CMK (cell line): ENCODE data around the gene P2RX6.

Source experiments
- DNase-seq: peaks from one replicate; pipeline ENCODE4 v3.0.0-alpha.2; 2010; ENCODE audit warnings: low read depth

The P2RX6 gene

DNA sequence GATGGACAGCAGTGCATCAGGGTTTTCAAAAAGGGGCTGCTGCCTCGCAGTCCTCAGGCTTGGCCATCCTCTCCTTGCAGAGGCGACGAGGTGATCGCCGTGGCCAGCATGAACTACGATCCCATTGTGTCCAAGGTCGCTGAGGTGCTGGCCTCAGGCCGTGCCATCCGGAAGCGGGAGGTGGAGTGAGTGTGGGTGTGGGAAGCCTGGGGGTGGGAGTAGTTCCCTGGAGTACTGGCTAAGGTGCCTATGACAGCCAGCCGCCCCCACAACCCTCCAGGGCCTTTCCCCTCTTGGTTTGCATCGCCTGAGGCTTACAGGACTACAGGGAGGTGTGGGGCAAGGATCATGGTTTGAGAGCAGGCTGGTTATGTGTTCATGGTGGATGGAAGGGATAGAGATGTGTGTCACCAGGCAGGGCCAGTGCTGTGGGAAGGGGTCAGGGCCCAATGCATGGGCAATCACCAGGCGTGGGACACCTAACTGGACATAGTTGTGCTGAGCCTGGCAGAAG lies 35.0 kb upstream of the P2RX6 start:
- DNase-seq: no peak

DNA sequence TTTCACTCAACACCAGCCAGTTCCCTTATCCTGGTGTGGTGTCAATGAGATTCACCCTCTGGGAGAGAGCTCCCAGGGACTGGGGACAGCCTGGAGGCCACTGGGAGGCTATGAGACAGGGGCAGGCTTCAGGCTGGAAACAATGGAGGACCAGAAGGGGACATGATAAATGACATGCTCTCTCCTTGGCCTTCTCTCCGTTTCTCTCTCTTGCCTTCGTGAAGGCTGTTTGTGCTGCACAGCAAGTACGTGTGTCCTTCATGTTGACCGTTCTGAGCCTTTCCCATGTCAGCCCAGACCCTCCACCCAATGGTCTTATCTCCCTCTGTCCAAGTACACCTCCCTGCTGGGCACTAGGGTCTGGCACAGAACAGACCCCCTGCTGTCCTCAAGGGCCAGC lies 34.4 kb upstream of the P2RX6 start:
- DNase-seq: no peak

GRCh38 chr22:20980938-20981722 lies 33.8 kb upstream of the P2RX6 start:
- DNase-seq: no peak

DNA sequence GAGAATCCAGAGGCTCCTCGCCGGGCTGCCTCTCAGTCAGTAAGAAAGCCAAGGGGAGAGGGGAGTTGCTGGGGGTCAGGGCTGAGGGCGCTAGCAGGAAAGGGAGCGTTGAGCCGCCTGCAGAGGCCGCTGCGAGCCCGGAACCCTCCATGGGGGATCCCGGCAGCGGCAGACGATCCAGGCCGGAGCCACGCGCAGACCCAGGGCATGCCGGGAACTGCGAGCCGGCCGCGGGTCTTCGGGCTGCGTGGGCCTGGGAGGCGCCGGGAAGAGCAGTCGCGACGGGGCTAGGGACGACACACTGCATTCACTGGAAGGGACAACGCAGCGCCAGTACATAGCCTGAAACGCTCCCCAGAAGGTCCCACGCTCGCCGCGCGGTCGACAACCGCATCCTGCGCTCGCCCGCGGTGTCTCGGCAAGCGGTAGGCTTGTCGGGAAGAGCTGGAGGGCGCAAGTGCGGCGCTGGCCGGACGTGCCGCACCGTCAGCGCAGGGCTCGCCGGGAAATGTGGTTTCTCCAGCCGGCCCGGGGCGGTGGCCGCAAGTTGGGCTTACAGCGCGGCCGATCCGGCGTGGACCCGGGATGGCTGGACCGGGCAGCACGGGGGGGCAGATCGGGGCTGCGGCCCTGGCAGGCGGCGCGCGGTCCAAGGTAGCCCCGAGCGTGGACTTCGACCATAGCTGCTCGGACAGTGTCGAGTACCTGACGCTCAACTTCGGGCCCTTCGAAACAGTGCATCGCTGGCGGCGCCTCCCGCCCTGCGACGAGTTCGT lies 33.0 kb upstream of the P2RX6 start, which contains the start of gene LZTR1:
Gene LZTR1 (plus strand): TSS at position 511 of the 776 bp plus-strand sequence. CDS start 75 bp downstream, at position 586.
- peak; percentile 68 for DNase-seq

- DNase-seq: no peak
These were observed 32.4 kb upstream of the P2RX6 start for GRCh38 chr22:20982563-20982882.

- DNase-seq: no peak
These were observed 31.7 kb upstream of the P2RX6 start for GRCh38 chr22:20983081-20983771.

- DNase-seq: no peak
These were observed 29.2 kb upstream of the P2RX6 start for GRCh38 chr22:20985720-20986119.

GRCh38 chr22:20986365-20986764 lies 28.6 kb upstream of the P2RX6 start:
- DNase-seq: no peak

GRCh38 chr22:20987375-20987774 lies 27.6 kb upstream of the P2RX6 start:
- DNase-seq: no peak

DNA sequence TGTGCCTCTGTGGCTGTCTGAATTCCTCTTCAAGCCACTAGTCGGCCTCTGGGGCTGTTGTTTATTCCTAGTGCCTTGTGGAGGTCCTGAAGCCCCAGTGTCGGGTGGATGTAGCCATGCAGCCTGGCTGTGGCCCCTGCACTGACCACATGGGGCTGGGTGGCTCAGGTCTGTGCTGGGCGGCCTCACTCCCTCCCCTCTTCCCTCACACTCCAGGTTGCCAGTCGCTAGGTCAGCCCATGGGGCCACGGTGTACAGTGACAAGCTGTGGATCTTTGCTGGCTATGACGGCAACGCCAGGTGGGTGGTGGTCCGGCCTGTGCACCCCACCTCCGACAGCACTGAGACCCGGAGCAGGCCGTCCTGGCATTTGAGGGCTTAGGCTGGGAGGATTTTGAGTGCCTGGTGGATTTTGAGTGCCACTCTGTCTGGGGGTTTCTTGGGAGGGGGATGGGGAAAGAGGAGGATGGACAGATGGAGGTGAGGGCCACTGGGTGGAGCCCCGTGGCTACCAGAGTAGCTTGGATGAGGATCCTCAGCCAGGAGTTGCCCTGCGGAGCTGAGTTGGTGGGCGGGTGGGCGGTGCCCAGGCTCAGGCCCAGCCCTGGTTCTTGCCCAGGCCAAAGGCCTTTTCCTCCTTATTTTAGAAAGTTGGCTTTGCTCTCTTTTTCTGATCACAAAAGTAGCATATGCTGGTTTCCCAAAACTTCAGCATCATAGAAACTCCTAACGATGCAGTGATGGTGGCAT lies 26.2 kb upstream of the P2RX6 start:
- no peak for DNase-seq

DNA sequence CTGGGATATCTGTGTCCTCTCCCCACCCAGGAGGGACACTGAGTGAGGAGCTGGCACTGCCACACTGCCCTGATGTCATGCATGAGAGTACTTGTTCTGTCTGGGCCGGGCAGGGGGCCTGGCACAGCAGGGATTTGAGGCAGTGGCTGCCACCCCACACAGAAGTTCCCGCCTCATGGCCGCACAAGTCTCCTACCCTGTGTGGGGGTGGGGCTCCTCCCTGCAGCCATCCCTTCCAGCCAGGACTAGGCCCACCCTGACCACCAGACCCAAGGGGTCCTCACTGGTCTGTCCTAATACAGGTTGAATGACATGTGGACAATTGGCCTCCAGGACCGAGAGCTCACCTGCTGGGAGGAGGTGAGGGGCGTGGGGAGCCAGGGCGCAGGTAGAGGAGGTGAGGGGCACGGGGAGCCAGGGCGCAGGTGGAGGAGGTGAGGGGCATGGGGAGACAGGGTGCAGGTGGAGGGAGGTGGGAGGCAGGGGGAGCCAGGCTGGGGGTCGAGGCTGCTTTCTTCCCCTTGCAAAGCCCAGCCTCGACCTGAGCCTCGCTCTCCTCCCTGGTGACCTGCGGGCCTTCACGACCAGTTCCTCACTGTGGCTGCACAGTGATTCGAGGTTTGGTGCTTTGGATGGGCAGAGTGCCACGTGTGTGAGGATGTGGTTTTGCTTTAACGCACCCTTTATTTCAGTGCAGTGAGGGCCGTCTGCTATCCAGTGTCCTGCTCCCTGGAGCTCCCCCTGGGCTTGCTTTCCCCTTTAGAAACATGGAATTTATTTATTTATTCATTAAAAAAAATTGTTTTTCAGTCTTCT lies 25.4 kb upstream of the P2RX6 start:
- no peak for DNase-seq

DNA sequence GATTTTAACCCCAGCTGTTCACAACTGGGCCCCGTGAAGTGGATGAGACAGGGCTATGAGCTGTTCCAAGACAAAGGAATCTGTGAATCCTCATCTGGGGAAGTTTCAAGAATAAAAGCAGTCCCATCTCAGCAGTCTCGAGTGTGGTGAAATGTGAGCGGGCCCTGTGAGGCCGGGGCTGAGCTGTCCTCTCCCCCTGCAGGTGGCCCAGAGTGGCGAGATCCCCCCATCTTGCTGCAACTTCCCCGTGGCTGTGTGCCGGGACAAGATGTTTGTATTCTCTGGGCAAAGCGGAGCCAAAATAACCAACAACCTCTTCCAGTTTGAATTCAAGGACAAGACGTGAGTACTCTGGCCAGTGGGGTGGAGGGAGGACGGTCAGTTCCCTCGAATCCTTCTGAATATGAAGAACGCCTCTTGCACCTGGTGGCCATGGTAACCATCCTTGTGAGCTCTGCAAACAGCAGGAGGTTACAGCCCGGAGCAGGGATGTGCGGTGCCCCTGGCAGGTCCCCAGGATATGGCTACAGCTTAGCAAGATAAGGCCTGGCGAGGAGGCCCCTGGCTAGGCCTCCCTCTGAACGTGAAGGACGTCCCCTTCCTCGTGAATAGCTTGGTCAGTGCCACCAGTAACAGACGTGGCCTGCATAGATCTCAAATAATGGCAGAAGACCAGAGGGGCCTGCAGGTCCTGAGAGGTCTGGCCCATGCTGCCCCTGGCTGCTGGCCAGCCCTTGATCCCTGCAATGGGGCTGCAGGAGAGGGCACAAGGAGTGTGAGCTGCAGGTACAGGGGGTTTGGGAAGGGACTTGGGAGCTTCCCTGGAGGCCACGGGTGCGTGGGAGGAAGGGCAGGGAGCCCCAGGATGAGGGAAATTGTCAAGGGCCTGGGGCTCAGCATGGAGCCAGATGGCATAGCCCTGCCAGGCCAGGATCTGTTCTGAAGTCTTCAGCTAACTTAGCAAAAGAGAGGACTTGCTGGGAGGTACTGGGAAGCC lies 24.5 kb upstream of the P2RX6 start:
- no peak for DNase-seq

DNA sequence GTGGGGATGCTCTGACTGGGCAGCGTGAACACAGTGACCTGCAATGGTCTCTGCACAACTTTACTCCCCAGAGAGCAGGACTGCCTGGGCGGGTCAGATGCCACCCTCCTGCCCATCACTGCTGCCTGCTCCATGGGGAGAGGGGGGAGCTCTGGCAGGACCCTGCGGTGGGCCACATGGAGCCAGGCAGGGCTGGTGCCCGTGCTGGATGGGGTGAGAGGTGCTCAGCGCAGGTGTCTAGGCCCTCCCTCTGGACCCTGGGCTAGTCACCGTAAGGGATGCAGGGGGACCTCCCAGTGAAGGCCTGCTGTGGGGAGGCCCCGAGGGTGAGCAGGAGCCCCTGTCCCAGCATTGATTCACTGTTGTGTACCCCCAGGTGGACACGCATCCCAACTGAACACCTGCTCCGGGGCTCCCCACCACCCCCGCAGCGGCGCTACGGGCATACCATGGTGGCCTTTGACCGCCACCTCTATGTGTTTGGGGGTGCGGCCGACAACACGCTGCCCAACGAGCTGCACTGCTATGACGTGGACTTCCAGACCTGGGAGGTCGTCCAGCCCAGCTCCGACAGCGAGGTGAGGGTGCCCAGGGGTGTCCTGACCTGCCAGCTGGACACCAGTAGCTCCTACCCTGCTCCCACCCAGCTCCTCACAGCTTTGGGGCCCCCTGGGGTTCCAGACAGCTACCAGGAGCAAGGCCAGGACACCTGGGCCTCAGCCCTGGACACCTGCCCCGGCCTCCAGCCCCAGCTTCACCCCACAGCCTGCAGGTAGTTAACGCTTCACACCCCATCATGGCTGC lies 23.5 kb upstream of the P2RX6 start:
- no peak for DNase-seq

GRCh38 chr22:20992056-20992442 lies 22.9 kb upstream of the P2RX6 start:
- DNase-seq: no peak

- DNase-seq: no peak
These were observed 22.3 kb upstream of the P2RX6 start for GRCh38 chr22:20992456-20993303.

- DNase-seq: no peak
These were observed 21.4 kb upstream of the P2RX6 start for GRCh38 chr22:20993304-20994127.
